Cardiac fibroblast (primary cell): ENCODE data around the gene CLASRP.

Experiments used
- DNase-seq, 2 donors: peaks; one replicate each; pipeline versions ENCODE4 v3.0.0 to v3.0.0-alpha.2; 2010; ENCODE audit warnings: low read depth in 2 of 2
- H3K4me3 ChIP-seq, 2 donors: replicated peaks in 1 of 2; 1 replicate in 1 of 2; 2 replicates in 1 of 2; pipeline ENCODE4 v1.5.1; 2011; ENCODE audit warnings: low read depth in 2 of 2, low read length in 2 of 2, mild to moderate bottlenecking in 2 of 2, moderate library complexity in 1 of 2
- CTCF ChIP-seq: IDR thresholded peaks from one replicate; pipeline ENCODE4 v1.5.1; 2011; ENCODE audit warnings: low read depth, mild to moderate bottlenecking, low read length, inconsistent platforms

CLASRP gene

GRCh38 chr19:45110851-45111266, 72.0 kb downstream of the CLASRP start:
- no peak overlapping the region for H3K4me3 ChIP-seq
- no peak for TF ChIP-seq CTCF
- no peak for DNase-seq

GRCh38 chr19:45112111-45112827, 73.4 kb downstream of the CLASRP start:
- TF ChIP-seq CTCF, result peak; percentile 21
- H3K4me3 ChIP-seq, result no peak overlapping the region

GRCh38 chr19:45113628-45114027, 74.8 kb downstream of the CLASRP start:
- no peak for DNase-seq
- H3K4me3 ChIP-seq, result no peak overlapping the region
- no peak for TF ChIP-seq CTCF

More at GRCh38 chr19:45112111-45112827, 73.4 kb downstream of the CLASRP start:
- no peak for DNase-seq

- no peak for DNase-seq
- H3K4me3 ChIP-seq, result no peak overlapping the region
- no peak for TF ChIP-seq CTCF
Observed at GRCh38 chr19:45114116-45114515, 75.3 kb downstream of the CLASRP start.

GRCh38 chr19:45115809-45116615, 77.2 kb downstream of the CLASRP start:
- DNase-seq, result no peak
- no peak overlapping the region for H3K4me3 ChIP-seq
- TF ChIP-seq CTCF, result no peak

- DNase-seq, result no peak
- no peak overlapping the region for H3K4me3 ChIP-seq
- TF ChIP-seq CTCF, result no peak
Observed at GRCh38 chr19:45117167-45117594, 78.3 kb downstream of the CLASRP start.
